ENCODE data around the gene PGF. TPM values are rescaled to one million over a fixed set of nuclear protein-coding genes. Genes with fewer than 3 reads are reported as not detected.

The PGF gene
- total RNA-seq, 2 experiments from 2014 or later, result 0.23 to 0.38 TPM

- DNase-seq, result peak; percentile 33
- Mint-ChIP-seq H3K27ac (no peak overlapping the region), H3K36me3 (ENCODE audit: low read depth) (no peaks in the 10 kb centered on the region), H3K4me3 (no peak overlapping the region), H3K4me1 (peaks cover 38% of the 10 kb centered on the region), H3K9me3 (no peaks in the 10 kb centered on the region), H3K27me3 (no peaks in the 10 kb centered on the region)
- CTCF ChIA-PET, result interaction anchor here (0.6 to 5.3 kb wide), 28 partner anchors 9 to 349 kb away, joined by 3 to 80 read pairs (median 4); partner anchors contain the start of genes ACYP1, PGF and ZC2HC1C
- POLR2A ChIA-PET, result interaction anchor here (1.7 kb wide), 1 partner anchor 9 kb away, joined by 3 read pairs; no protein-coding TSS in a partner anchor
Measured at GRCh38 chr14:74945261-74945851, 10.0 kb downstream of the PGF start.

GRCh38 chr14:74942608-74943007 lies 12.8 kb downstream of the PGF start:
- peak overlapping the region; percentile 93 for H3K27ac Mint-ChIP-seq
- H3K4me1 Mint-ChIP-seq, result peaks cover 55% of the 10 kb centered on the region
- DNase-seq, result no peak
- H3K36me3 Mint-ChIP-seq (ENCODE audit: low read depth), result no peaks in the 10 kb centered on the region
- CTCF ChIA-PET, result interaction anchor here (0.8 to 2.7 kb wide), 7 partner anchors 20 to 146 kb away, joined by 3 to 14 read pairs (median 6); partner anchors contain the start of genes ACYP1 and RPS6KL1
- peak overlapping the region; percentile 74 for H3K4me3 Mint-ChIP-seq
- H3K9me3 Mint-ChIP-seq, result no peaks in the 10 kb centered on the region
- POLR2A ChIA-PET, result interaction anchor here (0.8 to 2.6 kb wide), 5 partner anchors 11 to 127 kb away, joined by 3 to 17 read pairs (median 13); partner anchors contain the start of genes ACYP1, EIF2B2, PGF and ZC2HC1C
- H3K27me3 Mint-ChIP-seq, result no peaks in the 10 kb centered on the region

- Mint-ChIP-seq H3K27me3 (no peaks in the 10 kb centered on the region), H3K36me3 (ENCODE audit: low read depth) (no peaks in the 10 kb centered on the region), H3K4me3 (peak overlapping the region; percentile 74), H3K27ac (peak overlapping the region; percentile 93), H3K9me3 (no peaks in the 10 kb centered on the region), H3K4me1 (peaks cover 57% of the 10 kb centered on the region)
- POLR2A ChIA-PET, result interaction anchor here (0.8 to 2.6 kb wide), 8 partner anchors 11 to 127 kb away, joined by 3 to 17 read pairs (median 7); partner anchors contain the start of genes ACYP1, EIF2B2, PGF and ZC2HC1C
- no peak for DNase-seq
- CTCF ChIA-PET, result interaction anchor here (0.5 to 2.7 kb wide), 8 partner anchors 19 to 146 kb away, joined by 3 to 14 read pairs (median 7); partner anchors contain the start of genes ACYP1 and RPS6KL1
Measured at GRCh38 chr14:74942181-74942580, 13.2 kb downstream of the PGF start.

GRCh38 chr14:74941676-74942097 lies 13.7 kb downstream of the PGF start:
- ChIA-PET CTCF (interaction anchor here (0.5 to 2.7 kb wide), 10 partner anchors 10 to 149 kb away, joined by 3 to 14 read pairs (median 6); partner anchors contain the start of genes ACYP1 and RPS6KL1), POLR2A (interaction anchor here (0.9 to 2.6 kb wide), 11 partner anchors 8 to 128 kb away, joined by 3 to 17 read pairs (median 7); partner anchors contain the start of genes ACYP1, EIF2B2, PGF and ZC2HC1C)
- peak overlapping the region; percentile 93 for H3K27ac Mint-ChIP-seq
- peaks cover 62% of the 10 kb centered on the region for H3K4me1 Mint-ChIP-seq
- no peaks in the 10 kb centered on the region for H3K27me3 Mint-ChIP-seq
- DNase-seq, result peak; percentile 69
- H3K36me3 Mint-ChIP-seq (ENCODE audit: low read depth), result no peaks in the 10 kb centered on the region
- no peaks in the 10 kb centered on the region for H3K9me3 Mint-ChIP-seq
- H3K4me3 Mint-ChIP-seq, result peak overlapping the region; percentile 74

- H3K36me3 Mint-ChIP-seq (ENCODE audit: low read depth), result no peaks in the 10 kb centered on the region
- H3K4me1 Mint-ChIP-seq, result peaks cover 56% of the 10 kb centered on the region
- no peak for DNase-seq
- no peaks in the 10 kb centered on the region for H3K9me3 Mint-ChIP-seq
- ChIA-PET POLR2A (interaction anchor here (0.9 to 2.6 kb wide), 12 partner anchors 9 to 129 kb away, joined by 3 to 17 read pairs (median 6); partner anchors contain the start of genes ACYP1, EIF2B2, PGF and RPS6KL1), CTCF (interaction anchor here (1.3 to 2.7 kb wide), 6 partner anchors 10 to 150 kb away, joined by 3 to 14 read pairs (median 10); partner anchors contain the start of gene RPS6KL1)
- H3K27ac Mint-ChIP-seq, result peak overlapping the region; percentile 93
- no peaks in the 10 kb centered on the region for H3K27me3 Mint-ChIP-seq
- H3K4me3 Mint-ChIP-seq, result peak overlapping the region; percentile 74
Measured at GRCh38 chr14:74940956-74941565, 14.3 kb downstream of the PGF start.

- no peaks in the 10 kb centered on the region for H3K27me3 Mint-ChIP-seq
- no peaks in the 10 kb centered on the region for H3K36me3 Mint-ChIP-seq (ENCODE audit: low read depth)
- H3K27ac Mint-ChIP-seq, result no peak overlapping the region
- H3K4me3 Mint-ChIP-seq, result no peak overlapping the region
- H3K4me1 Mint-ChIP-seq, result peaks cover 54% of the 10 kb centered on the region
- CTCF ChIA-PET, result interaction anchor here (0.9 to 1.5 kb wide), 3 partner anchors 15 to 144 kb away, joined by 3 to 5 read pairs (median 4); partner anchors contain the start of gene RPS6KL1
- no peak for DNase-seq
- no peaks in the 10 kb centered on the region for H3K9me3 Mint-ChIP-seq
- POLR2A ChIA-PET, result interaction anchor here (0.9 to 1.7 kb wide), 2 partner anchors 8 to 131 kb away, joined by 3 read pairs; partner anchors contain the start of gene ZC2HC1C
Measured at GRCh38 chr14:74938531-74939495, 16.6 kb downstream of the PGF start.

- CTCF ChIA-PET, result interaction anchor here (0.8 to 1.2 kb wide), 3 partner anchors 10 to 151 kb away, joined by 3 to 4 read pairs (median 3); no protein-coding TSS in a partner anchor
- Mint-ChIP-seq H3K27me3 (peaks cover 8% of the 10 kb centered on the region), H3K36me3 (ENCODE audit: low read depth) (no peaks in the 10 kb centered on the region), H3K4me3 (no peak overlapping the region), H3K4me1 (peaks cover 49% of the 10 kb centered on the region), H3K27ac (no peak overlapping the region), H3K9me3 (no peaks in the 10 kb centered on the region)
- POLR2A ChIA-PET, result interaction anchor here (1.7 kb wide), 1 partner anchor 10 kb away, joined by 3 read pairs; no protein-coding TSS in a partner anchor
- no peak for DNase-seq
Measured at GRCh38 chr14:74937171-74937570, 18.2 kb downstream of the PGF start.

- CTCF ChIA-PET, result interaction anchor here (0.6 to 1.3 kb wide), 5 partner anchors 8 to 152 kb away, joined by 3 to 5 read pairs (median 3); no protein-coding TSS in a partner anchor
- Mint-ChIP-seq H3K36me3 (ENCODE audit: low read depth) (no peaks in the 10 kb centered on the region), H3K9me3 (no peaks in the 10 kb centered on the region), H3K4me1 (peaks cover 45% of the 10 kb centered on the region), H3K27me3 (peaks cover 8% of the 10 kb centered on the region), H3K27ac (no peak overlapping the region), H3K4me3 (no peak overlapping the region)
- DNase-seq, result no peak
- POLR2A ChIA-PET, result no interaction called here
Measured at GRCh38 chr14:74936731-74937130, 18.7 kb downstream of the PGF start.

GRCh38 chr14:74936151-74936550 lies 19.2 kb downstream of the PGF start:
- H3K9me3 Mint-ChIP-seq, result no peaks in the 10 kb centered on the region
- H3K4me1 Mint-ChIP-seq, result peaks cover 41% of the 10 kb centered on the region
- H3K4me3 Mint-ChIP-seq, result no peak overlapping the region
- no peak for DNase-seq
- H3K27me3 Mint-ChIP-seq, result peaks cover 8% of the 10 kb centered on the region
- ChIA-PET POLR2A (no interaction called here), CTCF (interaction anchor here (0.8 to 1.3 kb wide), 4 partner anchors 10 to 152 kb away, joined by 3 to 5 read pairs (median 4); no protein-coding TSS in a partner anchor)
- no peak overlapping the region for H3K27ac Mint-ChIP-seq
- no peaks in the 10 kb centered on the region for H3K36me3 Mint-ChIP-seq (ENCODE audit: low read depth)

GRCh38 chr14:74935360-74935680 lies 20.1 kb downstream of the PGF start:
- POLR2A ChIA-PET, result no interaction called here

GRCh38 chr14:74934476-74935359 lies 20.7 kb downstream of the PGF start:
- H3K4me1 Mint-ChIP-seq, result peaks cover 30% of the 10 kb centered on the region
- H3K36me3 Mint-ChIP-seq (ENCODE audit: low read depth), result no peaks in the 10 kb centered on the region
- POLR2A ChIA-PET, result no interaction called here

More at GRCh38 chr14:74935360-74935680, 20.1 kb downstream of the PGF start:
- DNase-seq, result no peak
- Mint-ChIP-seq H3K27me3 (peaks cover 10% of the 10 kb centered on the region), H3K4me3 (no peak overlapping the region), H3K36me3 (ENCODE audit: low read depth) (no peaks in the 10 kb centered on the region), H3K9me3 (no peaks in the 10 kb centered on the region), H3K4me1 (peaks cover 35% of the 10 kb centered on the region), H3K27ac (no peak overlapping the region)
- CTCF ChIA-PET, result interaction anchor here (1.3 kb wide), 1 partner anchor 11 kb away, joined by 5 read pairs; no protein-coding TSS in a partner anchor

More at GRCh38 chr14:74934476-74935359, 20.7 kb downstream of the PGF start:
- CTCF ChIA-PET, result interaction anchor here (1.0 to 1.3 kb wide), 2 partner anchors 12 to 154 kb away, joined by 3 read pairs; partner anchors contain the start of gene RPS6KL1
- H3K9me3 Mint-ChIP-seq, result no peaks in the 10 kb centered on the region
- H3K27me3 Mint-ChIP-seq, result peaks cover 11% of the 10 kb centered on the region
- H3K27ac Mint-ChIP-seq, result no peak overlapping the region
- DNase-seq, result no peak
- H3K4me3 Mint-ChIP-seq, result no peak overlapping the region

Measured in activated CD4-positive, alpha-beta memory T cell treated with anti-CD3 and anti-CD28 coated beads, Interleukin-2, amount 10 ng/mL, durations not matched to agents 7 days and 5 days (primary cell).